ENCODE results near the gene TLNRD1. TPM values are rescaled to one million over a fixed set of nuclear protein-coding genes. Genes with fewer than 3 reads are reported as not detected.

The TLNRD1 gene
- total RNA-seq = 18.6 and 38.9 TPM in 2 replicates

GRCh38 chr15:81000624-81001151 lies at the start of gene TLNRD1:
Gene TLNRD1 (plus strand): TSS chr15:81000923. CDS start chr15:81002272, 1,349 bp downstream.

DNA sequence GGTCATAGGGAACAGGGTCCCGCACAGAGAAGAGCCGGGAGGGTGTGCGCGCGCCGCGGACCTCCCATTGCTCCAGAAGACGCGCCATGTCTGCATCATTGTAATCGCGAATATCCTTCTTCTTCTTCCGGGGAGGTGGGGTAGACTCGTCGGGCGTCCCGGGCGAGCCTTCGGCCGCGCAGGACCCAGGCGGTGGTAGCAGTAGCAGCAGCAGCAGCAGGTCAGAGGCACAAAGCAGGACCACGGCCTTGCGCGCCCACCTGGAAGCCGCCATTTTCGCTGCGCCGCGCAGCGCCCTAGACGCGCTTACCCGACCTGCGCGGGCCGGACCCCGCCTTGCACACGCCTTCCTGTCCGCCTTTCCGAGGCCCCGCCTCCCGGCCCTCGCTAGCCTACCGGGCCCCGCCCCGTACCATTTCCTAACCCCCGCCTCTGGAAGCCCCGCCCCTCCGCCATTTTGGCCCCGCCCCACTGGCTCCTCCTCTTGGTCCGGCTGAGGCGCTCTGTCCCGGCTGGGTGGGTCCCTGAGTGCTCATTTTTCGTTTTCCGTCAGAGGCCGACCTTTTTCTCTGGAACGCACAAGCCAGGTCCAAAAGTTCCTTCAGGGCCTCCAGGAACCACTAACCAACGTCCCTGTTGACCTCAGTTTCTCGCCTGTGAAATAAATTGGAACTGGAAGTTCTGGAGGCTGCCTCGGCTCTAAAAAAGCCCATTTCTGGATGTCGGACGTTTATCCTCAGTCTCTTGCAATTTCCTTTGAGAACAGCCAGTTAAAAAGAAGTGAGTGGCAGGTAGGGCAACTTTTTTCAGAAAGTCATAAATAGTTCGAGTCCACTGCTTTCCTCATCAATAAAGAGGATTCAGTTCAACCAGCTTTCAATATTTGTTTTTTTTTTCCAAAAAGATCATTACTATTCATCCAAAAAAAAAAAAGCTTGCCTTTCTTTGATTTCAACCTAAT lies 10.9 kb upstream of the TLNRD1 start, which contains the start of gene MESD:
Gene MESD (minus strand): TSS at position 302 of the 961 bp plus-strand sequence. CDS start 28 bp downstream, at position 274.

Small RNA genes lying within 50 kb of the gene (small RNA-seq; reads per million reads assigned to genes)
- not detected for gene MIR4514 (ENCODE audit: low replicate concordance)

Other genes starting within 250 kb of the TLNRD1 start
- gene CEMIP, start 221.6 kb upstream of the TLNRD1 start, total RNA-seq = 42.1 and 259 TPM in 2 replicates
- gene MESD, start 11.1 kb upstream of the TLNRD1 start, total RNA-seq = 26.8 and 32.6 TPM in 2 replicates
- 0.72 TPM in 1 of 2 replicates, not detected in the other for gene CFAP161, start 133.3 kb downstream of the TLNRD1 start, total RNA-seq
- 0.43 TPM in 1 of 2 replicates, not detected in the other for gene IL16, start 196.0 kb downstream of the TLNRD1 start, total RNA-seq